Measurements from ENCODE around the gene CNOT1. TPM values are rescaled to one million over a fixed set of nuclear protein-coding genes. Genes with fewer than 3 reads are reported as not detected.

Gene CNOT1
- total RNA-seq, 1 experiment from 2014 or later = 156 TPM

- peak; percentile 81 for DNase-seq (ENCODE audit: low spot score)
These were observed 141.9 kb downstream of the CNOT1 start for GRCh38 chr16:58487566-58488351.

DNA sequence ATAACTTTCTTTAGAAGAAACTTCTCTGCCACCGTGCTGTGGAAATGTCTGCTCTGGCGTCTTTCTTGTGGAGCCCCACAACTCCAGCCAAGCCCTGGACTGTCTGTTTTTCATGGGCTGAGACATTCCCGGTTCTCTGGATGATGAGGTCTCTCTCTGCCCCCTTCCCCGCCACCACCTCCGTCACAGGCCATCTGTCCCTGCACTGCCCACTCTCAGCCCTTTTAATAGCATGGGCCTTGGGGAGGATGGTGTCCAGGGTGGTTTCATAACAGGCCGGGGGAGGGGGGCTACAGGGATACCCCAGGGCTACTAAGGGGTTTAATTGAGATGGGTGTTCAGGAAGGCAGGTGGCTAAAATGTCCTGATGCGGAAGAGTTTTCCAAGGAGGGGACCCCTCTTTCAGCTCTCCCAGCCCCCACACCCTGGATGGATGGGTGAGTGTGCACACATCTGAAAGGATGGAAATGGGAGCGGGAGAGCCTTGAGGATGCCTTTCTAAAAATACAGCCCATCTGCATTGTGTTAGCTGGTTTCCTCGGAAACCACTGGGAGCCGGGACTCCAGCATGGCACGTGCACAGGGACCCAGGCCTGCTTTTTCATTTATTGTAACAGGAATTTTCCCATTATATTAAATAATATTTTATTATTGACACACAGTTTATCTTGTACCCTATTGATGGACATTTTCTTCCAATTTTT, 144.3 kb downstream of the CNOT1 start:
- DNase-seq (ENCODE audit: low spot score) = no peak

DNA sequence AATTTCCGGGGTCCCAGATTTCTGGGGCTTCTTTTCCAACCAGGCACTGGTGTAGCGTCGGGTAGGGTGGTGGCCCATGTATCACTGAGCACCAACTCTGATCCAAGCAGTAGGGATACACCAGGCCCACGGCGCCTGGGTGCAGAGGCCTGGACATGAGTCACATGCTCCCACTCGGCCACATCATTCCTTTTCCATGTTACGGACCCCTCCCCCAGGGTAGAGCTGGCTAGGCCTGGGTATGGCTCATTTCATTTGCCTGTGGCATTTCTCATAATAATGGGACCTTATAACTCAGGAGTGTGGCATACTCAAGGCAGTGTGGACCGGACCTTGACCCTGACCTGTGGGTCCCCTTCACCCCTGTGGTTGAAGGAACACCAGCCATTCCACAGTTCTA, 147.7 kb downstream of the CNOT1 start:
- no peak for DNase-seq (ENCODE audit: low spot score)

DNA sequence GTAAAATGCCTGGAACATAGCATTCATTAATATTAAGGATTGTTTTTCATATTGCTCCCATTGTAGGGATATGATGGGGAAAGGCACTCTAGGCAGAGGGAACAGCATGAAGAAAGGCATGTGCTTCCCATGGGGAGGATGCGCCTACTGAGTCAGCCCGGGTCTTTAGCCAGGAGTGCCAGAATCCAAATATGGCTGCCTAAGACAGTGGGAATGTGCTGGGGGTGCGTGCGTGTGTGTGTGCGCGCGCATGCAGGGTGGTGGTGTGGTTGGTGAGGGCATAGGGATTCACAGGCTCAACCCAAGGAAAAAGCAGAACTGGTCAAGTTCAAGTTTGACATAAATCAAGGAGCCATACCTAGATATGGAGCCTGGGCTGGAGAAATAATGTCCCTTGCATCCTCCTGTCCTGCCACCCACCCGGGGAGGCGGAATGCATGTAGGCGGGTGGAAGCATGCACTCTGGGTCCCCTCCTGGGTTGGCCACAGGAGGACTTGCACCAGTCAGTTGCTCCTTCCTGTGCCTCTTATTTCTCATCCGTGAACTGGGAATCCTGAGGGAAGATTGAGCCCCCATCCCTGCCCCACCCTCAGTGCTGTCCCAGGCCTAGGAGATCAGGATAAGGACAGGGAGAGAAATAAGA, 148.3 kb downstream of the CNOT1 start:
- DNase-seq (ENCODE audit: low spot score) = no peak

- no peak for DNase-seq (ENCODE audit: low spot score)
These were observed 151.2 kb downstream of the CNOT1 start for GRCh38 chr16:58478427-58478826.

- DNase-seq (ENCODE audit: low spot score) = no peak
These were observed 152.8 kb downstream of the CNOT1 start for GRCh38 chr16:58476791-58477190.

GRCh38 chr16:58475091-58475619, 154.5 kb downstream of the CNOT1 start:
- no peak for DNase-seq (ENCODE audit: low spot score)

DNA sequence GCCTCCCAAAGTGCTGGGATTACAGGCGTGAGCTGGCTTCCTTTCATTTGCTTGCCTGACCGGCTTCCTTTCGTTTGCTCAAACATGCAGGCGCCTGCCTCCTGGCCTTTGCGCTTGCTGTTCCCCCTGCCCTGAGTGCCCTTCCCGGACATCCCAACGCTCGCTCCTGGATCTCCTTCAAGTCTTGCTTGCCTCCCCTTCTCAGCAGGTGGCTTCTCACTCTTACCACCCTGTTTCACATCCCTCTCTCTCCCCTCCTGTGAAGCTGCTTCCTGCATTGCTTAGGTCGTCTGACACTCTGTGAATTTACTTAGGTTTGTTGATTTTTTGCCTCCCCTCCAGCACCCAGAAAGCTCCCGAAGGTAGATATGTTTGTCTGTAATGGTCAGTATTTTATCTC, 155.3 kb downstream of the CNOT1 start:
- no peak for DNase-seq (ENCODE audit: low spot score)

DNA sequence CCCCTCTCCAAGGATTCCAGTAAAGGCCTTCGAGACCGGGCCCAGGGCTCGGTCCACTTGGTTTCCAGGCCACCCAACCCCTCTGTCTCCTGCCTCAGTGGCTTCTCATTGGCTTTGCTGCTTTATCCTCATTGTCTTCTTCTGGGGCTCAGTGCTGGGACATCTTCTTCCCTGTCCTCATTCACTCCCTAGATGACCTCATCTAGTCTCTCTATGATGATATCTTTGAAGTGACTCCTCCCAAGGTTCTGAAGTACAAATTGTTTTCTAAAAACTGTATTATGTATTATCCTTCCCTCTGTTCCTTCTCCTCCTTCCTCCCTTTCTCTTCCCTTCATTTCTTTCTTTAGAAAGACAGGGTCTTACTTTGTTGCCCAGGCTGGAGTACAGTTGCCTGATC, 156.8 kb downstream of the CNOT1 start:
- no peak for DNase-seq (ENCODE audit: low spot score)

DNA sequence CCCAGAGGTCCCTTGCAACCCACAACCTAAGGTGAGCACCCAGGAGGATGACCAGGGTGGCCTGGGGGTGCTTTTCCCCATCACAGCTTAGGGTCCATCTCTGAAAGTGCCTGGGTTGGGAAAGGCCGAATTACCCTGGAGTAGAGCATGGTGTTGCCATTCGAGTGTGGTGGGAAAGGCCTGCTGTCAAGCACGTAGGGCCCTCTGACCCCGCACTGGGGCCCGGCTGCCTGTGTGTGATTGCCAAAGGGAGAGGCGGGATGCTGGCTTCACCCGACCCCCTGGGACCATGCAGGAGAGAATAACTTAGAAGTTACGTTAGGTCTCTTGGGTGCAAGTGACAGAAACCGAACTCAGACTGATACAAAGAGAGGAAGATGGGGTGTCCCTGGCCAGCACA, 157.4 kb downstream of the CNOT1 start:
- no peak for DNase-seq (ENCODE audit: low spot score)

DNA sequence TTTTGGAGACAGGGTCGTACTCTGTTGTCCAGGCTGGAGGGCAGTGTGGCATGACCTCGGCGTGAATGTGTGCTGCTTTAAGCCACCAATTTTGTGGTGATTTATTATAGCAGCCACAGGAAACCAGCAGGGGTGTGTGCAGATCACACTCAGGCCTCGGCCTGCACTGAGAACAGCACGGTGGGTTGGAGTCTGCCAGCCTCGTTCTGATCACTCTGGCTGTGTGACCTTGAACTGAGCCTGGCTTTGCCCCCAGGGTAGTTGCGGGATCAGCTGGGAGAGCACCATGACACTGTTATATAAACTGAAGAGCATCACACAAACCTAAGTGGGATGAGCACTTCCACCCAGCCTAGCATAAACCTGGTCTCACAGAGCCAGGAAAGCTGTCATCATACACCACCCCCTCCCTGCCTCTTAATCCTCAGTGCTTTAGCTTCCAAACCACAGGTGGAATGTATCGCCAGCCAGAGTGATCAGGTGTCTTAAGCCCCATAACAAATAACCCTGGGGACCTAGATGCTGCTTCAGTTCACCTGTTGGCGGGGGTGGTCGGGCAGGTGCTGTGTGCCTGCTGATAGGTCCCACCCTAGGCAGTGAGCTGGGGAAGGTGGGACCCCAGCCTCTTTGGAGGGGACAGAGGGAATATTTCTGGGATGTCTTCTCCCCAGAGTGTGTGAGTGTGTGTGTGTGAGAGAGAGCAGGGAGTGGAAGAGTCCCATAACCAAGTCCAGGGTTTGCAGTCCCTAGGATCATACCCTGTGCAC, 158.2 kb downstream of the CNOT1 start:
- no peak for DNase-seq (ENCODE audit: low spot score)

Small RNA genes lying within 50 kb of the gene (small RNA-seq; reads per million reads assigned to genes)
- gene RNU6-103P (not detected), gene SNORA46 (35.9 reads per million, percentile 94 among the genes with 10 or more reads in this experiment), gene SNORA50A (not detected)

Other genes with a start within 250 kb of the CNOT1 start
- gene GINS3, start 237.4 kb downstream of the CNOT1 start, total RNA-seq (2014; rRNA removed; shearing (Covaris generic)) = 9.9 and 11.9 TPM in 2 replicates
- gene NDRG4, start 129.7 kb downstream of the CNOT1 start, total RNA-seq (2014; rRNA removed; shearing (Covaris generic)) = 1.8 and 2.1 TPM in 2 replicates
- gene SETD6, start 114.3 kb downstream of the CNOT1 start, total RNA-seq (2014; rRNA removed; shearing (Covaris generic)) = 66.1 and 83.3 TPM in 2 replicates
- gene SLC38A7, start 54.9 kb upstream of the CNOT1 start, total RNA-seq (2014; rRNA removed; shearing (Covaris generic)) = 11.0 and 21.6 TPM in 2 replicates
- gene GOT2, start 104.5 kb upstream of the CNOT1 start, total RNA-seq (2014; rRNA removed; shearing (Covaris generic)) = 59.0 and 62.6 TPM in 2 replicates